Left ventricle myocardium inferior (tissue), 1 donor: Measurements from ENCODE around the gene PPP2R2C. TPM values are rescaled to one million over a fixed set of nuclear protein-coding genes. Genes with fewer than 3 reads are reported as not detected.

ENCODE experiments used
- DNase-seq: peaks from one replicate; pipeline ENCODE4 v3.0.0-alpha.2; 2020
- H3K27ac ChIP-seq: fragments of 200-600 bp; replicated peaks from 2 replicates; pipeline ENCODE4 v1.8.0; 2021
- H3K27me3 ChIP-seq: fragments of 200-600 bp; 2 replicates; pipeline ENCODE4 v1.8.0; 2021; ENCODE audit warnings: low read depth
- H3K36me3 ChIP-seq: fragments of 200-600 bp; 2 replicates; pipeline ENCODE4 v1.8.0; 2021
- H3K4me1 ChIP-seq: fragments of 200-600 bp; 2 replicates; pipeline ENCODE4 v1.8.0; 2021
- H3K4me3 ChIP-seq: fragments of 200-600 bp; 2 replicates; pipeline ENCODE4 v1.8.0; 2021; ENCODE audit warnings: mild to moderate bottlenecking, moderate library complexity
- H3K9me3 ChIP-seq: fragments of 200-600 bp; replicated peaks from 2 replicates; pipeline ENCODE4 v1.8.0; 2021
- intact Hi-C: fragments of 100-400 bp; cut with micrococcal nuclease; formaldehyde crosslinking; loops from one replicate; pipeline ENCODE4 v1.11.0; 2022
- total RNA-seq: library from RNA; stranded (reverse); fragmentation: NEBNext Ultra II Directional; extraction: Animal tissue kit (Norgen Biotek cat#: 25700); gene quantifications from one replicate; pipeline ENCODE4 v1.2.1, GENCODE V29; 2021
- TF ChIP-seq, protein P1 (sequence below): fragments of 200-600 bp; IDR thresholded peaks from 2 replicates; pipeline ENCODE4 v1.8.0; 2021; ENCODE audit warnings: antibody characterized with exemption, mild to moderate bottlenecking, borderline replicate concordance
- donor health status: DM: no; HTN: yes; CAD: no; lungs with severe emphysema.

PPP2R2C gene
- total RNA-seq, 1 donor from 2014 or later = 9.7 TPM

DNA sequence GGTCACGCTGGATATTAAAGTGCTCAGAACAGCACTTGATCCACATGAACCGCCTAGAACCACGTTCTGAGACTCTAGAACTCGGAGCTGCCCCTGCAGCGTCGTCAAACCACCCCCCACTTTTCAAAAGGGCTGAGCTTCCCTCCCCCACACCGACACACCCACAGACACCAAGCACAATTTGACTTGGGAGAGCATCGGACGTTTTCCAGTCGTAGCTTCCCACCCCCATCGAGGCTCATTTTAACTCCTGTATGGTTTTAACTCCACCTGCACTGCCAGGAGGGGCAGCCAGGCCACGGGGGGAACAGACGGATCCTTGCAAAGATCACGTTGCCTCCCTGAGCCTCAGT, 26.3 kb downstream of the PPP2R2C start:
- no peak overlapping the region for H3K27ac ChIP-seq
- H3K4me1 ChIP-seq = peaks cover 21% of the 10 kb centered on the region
- peaks cover 86% of the 10 kb centered on the region for H3K27me3 ChIP-seq
- intact Hi-C loops = no loop called here
- H3K4me3 ChIP-seq = no peak overlapping the region
- DNase-seq = no peak
- no peaks in the 10 kb centered on the region for H3K9me3 ChIP-seq
- TF ChIP-seq, protein P1, sequence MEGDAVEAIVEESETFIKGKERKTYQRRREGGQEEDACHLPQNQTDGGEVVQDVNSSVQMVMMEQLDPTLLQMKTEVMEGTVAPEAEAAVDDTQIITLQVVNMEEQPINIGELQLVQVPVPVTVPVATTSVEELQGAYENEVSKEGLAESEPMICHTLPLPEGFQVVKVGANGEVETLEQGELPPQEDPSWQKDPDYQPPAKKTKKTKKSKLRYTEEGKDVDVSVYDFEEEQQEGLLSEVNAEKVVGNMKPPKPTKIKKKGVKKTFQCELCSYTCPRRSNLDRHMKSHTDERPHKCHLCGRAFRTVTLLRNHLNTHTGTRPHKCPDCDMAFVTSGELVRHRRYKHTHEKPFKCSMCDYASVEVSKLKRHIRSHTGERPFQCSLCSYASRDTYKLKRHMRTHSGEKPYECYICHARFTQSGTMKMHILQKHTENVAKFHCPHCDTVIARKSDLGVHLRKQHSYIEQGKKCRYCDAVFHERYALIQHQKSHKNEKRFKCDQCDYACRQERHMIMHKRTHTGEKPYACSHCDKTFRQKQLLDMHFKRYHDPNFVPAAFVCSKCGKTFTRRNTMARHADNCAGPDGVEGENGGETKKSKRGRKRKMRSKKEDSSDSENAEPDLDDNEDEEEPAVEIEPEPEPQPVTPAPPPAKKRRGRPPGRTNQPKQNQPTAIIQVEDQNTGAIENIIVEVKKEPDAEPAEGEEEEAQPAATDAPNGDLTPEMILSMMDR = no peak
- no peaks in the 10 kb centered on the region for H3K36me3 ChIP-seq

DNA sequence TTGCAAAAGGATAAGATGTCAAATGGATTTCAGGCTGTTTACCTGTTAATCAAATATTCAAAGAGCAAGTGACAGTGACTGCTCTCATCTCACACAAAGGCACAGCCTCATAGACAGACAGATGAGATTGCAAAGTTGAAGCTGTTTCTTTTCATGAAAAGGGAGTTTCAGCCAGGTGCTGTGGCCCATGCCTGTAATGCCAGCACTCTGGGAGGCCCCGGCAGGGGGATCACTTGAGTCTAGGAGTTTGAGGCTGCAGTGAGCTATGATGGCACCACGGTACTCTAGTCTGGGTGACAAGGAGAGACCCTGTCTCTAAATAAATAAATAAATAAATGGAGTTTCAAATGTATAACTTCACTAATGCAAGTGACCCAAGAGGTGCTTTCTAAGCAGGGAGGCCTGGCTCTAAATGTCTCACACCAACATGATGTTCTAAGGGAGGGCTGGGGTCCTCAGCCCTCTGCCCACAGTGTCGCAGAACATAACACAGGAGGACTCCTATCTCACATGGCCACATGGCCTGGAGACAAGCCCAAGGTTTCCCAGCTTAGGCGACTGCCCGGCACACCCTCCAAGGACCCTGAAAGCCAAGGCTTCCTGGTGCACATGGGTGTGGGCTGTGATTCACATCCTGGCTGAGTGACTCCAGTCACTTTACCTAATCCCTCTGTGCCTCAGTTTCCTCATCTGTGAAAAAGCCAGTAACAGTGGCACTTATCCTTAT, 26.8 kb downstream of the PPP2R2C start:
- Histone ChIP-seq H3K27me3 (peaks cover 89% of the 10 kb centered on the region), H3K4me1 (peaks cover 21% of the 10 kb centered on the region), H3K36me3 (no peaks in the 10 kb centered on the region), H3K9me3 (no peaks in the 10 kb centered on the region), H3K27ac (no peak overlapping the region), H3K4me3 (no peak overlapping the region)
- no peak for DNase-seq
- TF ChIP-seq, protein P1 = no peak
- intact Hi-C loops = no loop called here

DNA sequence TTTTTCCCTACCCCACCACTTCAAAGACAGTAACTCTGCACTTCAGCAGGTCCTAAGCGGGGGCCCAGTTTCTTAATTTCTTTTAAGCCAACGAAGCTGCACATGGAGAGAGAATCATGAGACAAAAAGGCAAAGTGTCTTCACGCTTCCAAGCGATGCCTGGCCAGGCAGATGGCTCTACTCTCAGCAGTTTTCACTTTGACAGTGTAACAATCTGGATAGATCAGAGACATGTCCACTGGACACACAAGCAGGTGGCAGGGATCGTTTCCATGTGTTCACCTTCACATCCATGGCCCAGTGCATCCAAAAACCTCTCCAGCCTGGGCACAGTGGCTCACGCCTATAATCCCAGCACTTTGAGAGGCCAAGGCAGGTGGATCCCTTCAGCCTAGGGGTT, 27.8 kb downstream of the PPP2R2C start:
- Histone ChIP-seq H3K36me3 (no peaks in the 10 kb centered on the region), H3K27me3 (peaks cover 84% of the 10 kb centered on the region), H3K27ac (no peak overlapping the region), H3K9me3 (no peaks in the 10 kb centered on the region), H3K4me1 (peaks cover 21% of the 10 kb centered on the region), H3K4me3 (no peak overlapping the region)
- TF ChIP-seq, protein P1 = no peak
- no peak for DNase-seq
- intact Hi-C loops = no loop called here

DNA sequence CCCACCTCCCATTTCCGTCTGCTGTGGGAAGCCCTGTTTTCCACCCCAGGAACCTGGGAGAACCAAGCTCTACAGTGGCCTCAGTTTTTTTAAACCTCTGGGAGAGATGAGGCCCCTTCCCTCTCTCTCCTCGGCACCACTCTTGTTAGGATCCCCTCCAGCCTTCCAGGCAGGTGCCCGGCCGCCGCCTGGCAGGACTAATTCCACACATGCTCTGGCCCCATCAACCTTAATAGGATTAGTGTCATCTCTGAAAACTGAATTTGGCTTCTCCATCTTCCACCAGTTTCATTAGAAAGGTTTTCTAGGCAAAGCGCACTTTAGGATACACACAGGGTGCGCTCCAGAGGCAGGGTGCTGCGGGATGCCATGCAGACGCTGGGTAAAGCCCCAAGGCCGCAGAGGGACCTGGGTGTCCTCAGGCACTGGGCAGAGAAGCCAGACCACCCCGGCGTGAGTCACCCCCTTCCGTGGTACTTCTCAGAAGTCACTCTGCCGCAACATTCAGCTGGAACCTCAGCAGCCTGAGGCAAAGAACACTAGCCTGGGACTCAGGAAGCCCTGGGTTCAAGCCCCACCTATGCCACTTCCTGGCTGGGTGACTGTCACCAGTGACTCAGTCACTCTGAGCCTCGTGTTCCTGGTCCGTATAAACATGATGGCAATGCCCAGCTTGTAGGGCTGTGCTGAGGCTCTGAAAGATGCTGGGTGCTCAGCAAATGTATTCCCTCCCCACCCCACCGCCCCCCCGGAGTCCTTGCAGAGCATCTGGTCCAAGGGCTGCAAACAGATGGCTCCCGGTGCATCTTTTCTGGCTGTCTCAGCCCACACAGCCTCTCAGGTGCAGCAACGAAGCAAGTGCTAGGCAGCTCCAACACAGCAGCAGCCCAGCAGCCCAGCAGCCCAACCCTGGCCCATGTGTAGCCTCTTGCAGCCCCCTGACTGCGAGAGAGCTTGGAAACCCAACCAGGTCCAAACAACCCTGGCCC, 29.1 kb downstream of the PPP2R2C start:
- Histone ChIP-seq H3K4me3 (no peak overlapping the region), H3K27me3 (peaks cover 72% of the 10 kb centered on the region), H3K4me1 (peaks cover 21% of the 10 kb centered on the region), H3K27ac (no peak overlapping the region), H3K9me3 (no peaks in the 10 kb centered on the region), H3K36me3 (no peaks in the 10 kb centered on the region)
- intact Hi-C loops = no loop called here
- no peak for DNase-seq
- TF ChIP-seq, protein P1 = no peak

DNA sequence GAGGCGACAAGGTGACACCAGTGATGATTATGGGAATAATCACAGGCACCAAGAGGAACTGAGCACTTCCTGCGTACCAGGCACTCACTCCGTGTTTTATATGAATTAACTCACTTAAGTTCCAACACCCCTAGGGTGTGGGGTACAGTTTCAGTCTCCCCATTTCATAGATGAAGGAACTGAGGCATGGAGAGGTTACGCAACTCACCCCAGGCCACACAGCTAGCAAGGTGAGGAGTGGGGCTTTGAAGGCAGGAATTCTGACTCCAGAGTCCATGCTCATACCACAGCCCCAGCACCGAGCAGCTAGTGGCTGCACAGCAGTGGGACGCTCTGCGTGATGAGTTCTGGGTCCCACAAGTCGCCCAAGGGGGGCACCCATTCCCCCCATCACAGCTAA, 29.9 kb downstream of the PPP2R2C start:
- Histone ChIP-seq H3K4me1 (peaks cover 21% of the 10 kb centered on the region), H3K9me3 (no peaks in the 10 kb centered on the region), H3K27me3 (peaks cover 67% of the 10 kb centered on the region), H3K4me3 (no peak overlapping the region), H3K36me3 (no peaks in the 10 kb centered on the region), H3K27ac (no peak overlapping the region)
- TF ChIP-seq, protein P1 = no peak
- intact Hi-C loops = no loop called here
- no peak for DNase-seq
